OCI-LY1 (cell line): ENCODE results near the gene NACA.

Experiments
- EZH2 ChIP-seq: fragments of 200-600 bp; sonication (generic), shearing (Covaris generic); IDR thresholded peaks from 2 replicates; pipeline ENCODE4 v1.8.0; 2017; ENCODE audit warnings: borderline replicate concordance, mixed run types, mild to moderate bottlenecking, antibody characterized with exemption, low read length, moderate library complexity, mixed read lengths
- TF ChIP-seq, protein P1 (sequence below): fragments of 200-600 bp; sonication (generic), shearing (Covaris generic); IDR thresholded peaks from 2 replicates; pipeline ENCODE4 v1.5.1; 2017; ENCODE audit warnings: mild to moderate bottlenecking, antibody characterized with exemption, low read length, moderate library complexity, mixed read lengths

DNA sequence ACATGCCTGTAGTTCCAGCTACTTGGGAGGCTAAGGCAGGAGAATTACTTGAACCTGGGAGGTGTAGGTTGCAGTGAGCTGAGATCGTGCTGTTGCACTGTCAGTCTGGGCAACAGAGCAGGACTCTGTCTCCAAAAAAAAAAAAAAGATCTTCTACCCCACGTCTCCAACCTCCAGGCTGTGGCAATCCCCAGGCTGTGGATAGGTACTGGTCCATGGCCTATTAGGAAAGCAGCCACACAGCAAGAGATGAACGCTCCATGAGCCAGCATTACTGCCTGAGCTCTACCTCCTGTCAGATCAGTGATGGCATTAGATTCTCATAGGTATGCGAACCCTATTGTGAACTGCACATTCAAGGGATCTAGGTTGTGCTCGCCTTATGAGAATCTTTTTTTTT lies 30.9 kb downstream of the NACA start:
- TF ChIP-seq, protein P1, sequence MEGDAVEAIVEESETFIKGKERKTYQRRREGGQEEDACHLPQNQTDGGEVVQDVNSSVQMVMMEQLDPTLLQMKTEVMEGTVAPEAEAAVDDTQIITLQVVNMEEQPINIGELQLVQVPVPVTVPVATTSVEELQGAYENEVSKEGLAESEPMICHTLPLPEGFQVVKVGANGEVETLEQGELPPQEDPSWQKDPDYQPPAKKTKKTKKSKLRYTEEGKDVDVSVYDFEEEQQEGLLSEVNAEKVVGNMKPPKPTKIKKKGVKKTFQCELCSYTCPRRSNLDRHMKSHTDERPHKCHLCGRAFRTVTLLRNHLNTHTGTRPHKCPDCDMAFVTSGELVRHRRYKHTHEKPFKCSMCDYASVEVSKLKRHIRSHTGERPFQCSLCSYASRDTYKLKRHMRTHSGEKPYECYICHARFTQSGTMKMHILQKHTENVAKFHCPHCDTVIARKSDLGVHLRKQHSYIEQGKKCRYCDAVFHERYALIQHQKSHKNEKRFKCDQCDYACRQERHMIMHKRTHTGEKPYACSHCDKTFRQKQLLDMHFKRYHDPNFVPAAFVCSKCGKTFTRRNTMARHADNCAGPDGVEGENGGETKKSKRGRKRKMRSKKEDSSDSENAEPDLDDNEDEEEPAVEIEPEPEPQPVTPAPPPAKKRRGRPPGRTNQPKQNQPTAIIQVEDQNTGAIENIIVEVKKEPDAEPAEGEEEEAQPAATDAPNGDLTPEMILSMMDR: no peak
- no peak for TF ChIP-seq EZH2
